ENCODE data around the gene RPL10A.

RPL10A gene

DNA sequence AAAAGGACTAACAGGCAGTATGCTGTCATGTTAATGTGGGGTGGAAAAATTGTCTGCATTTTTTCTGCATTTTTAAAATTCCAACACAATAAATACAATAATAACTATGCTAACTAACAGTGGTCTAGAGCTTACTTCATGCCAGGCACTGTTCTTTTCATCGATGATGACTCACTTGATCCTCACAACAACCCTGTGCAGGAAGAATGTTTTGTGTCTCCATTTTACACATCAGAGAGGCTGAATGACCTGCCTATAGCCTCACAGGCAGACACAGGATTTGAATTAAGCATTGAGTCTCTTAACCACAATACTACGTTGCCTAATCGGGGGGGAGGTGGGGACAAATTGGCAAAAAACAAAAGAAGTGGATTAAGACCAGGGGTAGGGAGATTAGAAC, 42.9 kb upstream of the RPL10A start:
- no peaks in the 10 kb centered on the region for H3K27me3 ChIP-seq (ENCODE audit: control insufficient read depth, low read length)
- H3K9me2 ChIP-seq (replicated peaks; ENCODE audit: control insufficient read depth, low read length): no peaks in the 10 kb centered on the region
- H3K79me2 ChIP-seq (ENCODE audit: control insufficient read depth, low read length): no peaks in the 10 kb centered on the region
- H3K27ac ChIP-seq (ENCODE audit: low read depth, low read length): no peak overlapping the region
- peaks cover 22% of the 10 kb centered on the region for H3K4me1 ChIP-seq (ENCODE audit: control insufficient read depth, low read length)
- peaks cover 30% of the 10 kb centered on the region for H3K36me3 ChIP-seq (ENCODE audit: control insufficient read depth, low read length)
- no peaks in the 10 kb centered on the region; the same call in 1 of the 2 replicates for H3F3A ChIP-seq (ENCODE audit: control insufficient read depth, insufficient read depth)
- H3K4me2 ChIP-seq (ENCODE audit: low read length): peak overlapping the region; percentile 56; the same call in 1 of the 2 replicates
- no peak overlapping the region for H3K4me3 ChIP-seq (ENCODE audit: low read length)
- H4K20me1 ChIP-seq (ENCODE audit: control insufficient read depth, insufficient read depth, low read depth, low read length): no peaks in the 10 kb centered on the region
- peaks cover 19% of the 10 kb centered on the region for H3K9me3 ChIP-seq (ENCODE audit: control insufficient read depth, insufficient read depth, low read length)
- TF ChIP-seq, protein P1, sequence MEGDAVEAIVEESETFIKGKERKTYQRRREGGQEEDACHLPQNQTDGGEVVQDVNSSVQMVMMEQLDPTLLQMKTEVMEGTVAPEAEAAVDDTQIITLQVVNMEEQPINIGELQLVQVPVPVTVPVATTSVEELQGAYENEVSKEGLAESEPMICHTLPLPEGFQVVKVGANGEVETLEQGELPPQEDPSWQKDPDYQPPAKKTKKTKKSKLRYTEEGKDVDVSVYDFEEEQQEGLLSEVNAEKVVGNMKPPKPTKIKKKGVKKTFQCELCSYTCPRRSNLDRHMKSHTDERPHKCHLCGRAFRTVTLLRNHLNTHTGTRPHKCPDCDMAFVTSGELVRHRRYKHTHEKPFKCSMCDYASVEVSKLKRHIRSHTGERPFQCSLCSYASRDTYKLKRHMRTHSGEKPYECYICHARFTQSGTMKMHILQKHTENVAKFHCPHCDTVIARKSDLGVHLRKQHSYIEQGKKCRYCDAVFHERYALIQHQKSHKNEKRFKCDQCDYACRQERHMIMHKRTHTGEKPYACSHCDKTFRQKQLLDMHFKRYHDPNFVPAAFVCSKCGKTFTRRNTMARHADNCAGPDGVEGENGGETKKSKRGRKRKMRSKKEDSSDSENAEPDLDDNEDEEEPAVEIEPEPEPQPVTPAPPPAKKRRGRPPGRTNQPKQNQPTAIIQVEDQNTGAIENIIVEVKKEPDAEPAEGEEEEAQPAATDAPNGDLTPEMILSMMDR (IDR thresholded peaks at IDR 0.05; ENCODE audit: low read depth, low read length, poor library complexity, severe bottlenecking): no peak
- no peak for TF ChIP-seq EZH2phosphoT487 (IDR thresholded peaks at IDR 0.05; ENCODE audit: borderline replicate concordance, low read length)

DNA sequence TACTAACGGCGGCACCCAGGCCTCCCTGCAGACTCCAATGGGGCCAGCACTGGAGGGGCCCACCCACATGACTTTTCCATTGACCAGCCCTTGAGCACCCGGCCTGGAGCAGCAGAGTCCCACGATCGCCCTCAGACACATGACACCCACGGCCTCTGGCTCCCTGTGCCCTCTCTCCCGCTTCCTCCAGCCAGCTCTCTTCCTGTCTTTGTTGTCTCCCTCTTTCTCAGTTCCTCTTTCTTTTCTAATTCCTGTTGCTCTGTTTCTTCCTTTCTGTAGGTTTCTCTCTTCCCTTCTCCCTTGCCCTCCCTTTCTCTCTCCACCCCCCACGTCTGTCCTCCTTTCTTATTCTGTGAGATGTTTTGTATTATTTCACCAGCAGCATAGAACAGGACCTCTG, 42.1 kb upstream of the RPL10A start:
- Histone ChIP-seq H3F3A (ENCODE audit: control insufficient read depth, insufficient read depth) (no peaks in the 10 kb centered on the region; the same call in 1 of the 2 replicates), H3K9me3 (ENCODE audit: control insufficient read depth, insufficient read depth, low read length) (peaks cover 20% of the 10 kb centered on the region), H3K4me1 (ENCODE audit: control insufficient read depth, low read length) (peaks cover 22% of the 10 kb centered on the region), H3K9me2 (replicated peaks; ENCODE audit: control insufficient read depth, low read length) (no peaks in the 10 kb centered on the region), H3K4me3 (ENCODE audit: low read length) (peak overlapping the region; percentile 20), H3K4me2 (ENCODE audit: low read length) (peak overlapping the region; percentile 56), H3K36me3 (ENCODE audit: control insufficient read depth, low read length) (peaks cover 30% of the 10 kb centered on the region), H3K79me2 (ENCODE audit: control insufficient read depth, low read length) (no peaks in the 10 kb centered on the region), H3K27me3 (ENCODE audit: control insufficient read depth, low read length) (no peaks in the 10 kb centered on the region), H4K20me1 (ENCODE audit: control insufficient read depth, insufficient read depth, low read depth, low read length) (no peaks in the 10 kb centered on the region), H3K27ac (ENCODE audit: low read depth, low read length) (peak overlapping the region; percentile 51)
- TF ChIP-seq EZH2phosphoT487 (IDR thresholded peaks at IDR 0.05; ENCODE audit: borderline replicate concordance, low read length): no peak
- TF ChIP-seq, protein P1 (IDR thresholded peaks at IDR 0.05; ENCODE audit: low read depth, low read length, poor library complexity, severe bottlenecking): no peak

DNA sequence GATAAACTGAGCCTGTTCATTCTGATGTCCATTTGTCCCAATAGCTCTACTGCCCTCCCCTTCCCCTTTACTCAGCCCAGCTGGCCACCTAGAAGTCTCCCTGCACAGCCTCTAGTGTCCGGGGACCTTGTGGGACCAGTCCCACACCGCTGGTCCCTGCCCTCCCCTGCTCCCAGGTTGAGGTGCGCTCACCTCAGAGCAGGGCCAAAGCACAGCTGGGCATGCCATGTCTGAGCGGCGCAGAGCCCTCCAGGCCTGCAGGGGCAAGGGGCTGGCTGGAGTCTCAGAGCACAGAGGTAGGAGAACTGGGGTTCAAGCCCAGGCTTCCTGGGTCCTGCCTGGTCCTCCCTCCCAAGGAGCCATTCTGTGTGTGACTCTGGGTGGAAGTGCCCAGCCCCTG, 40.8 kb upstream of the RPL10A start:
- no peak for TF ChIP-seq EZH2phosphoT487 (IDR thresholded peaks at IDR 0.05; ENCODE audit: borderline replicate concordance, low read length)
- TF ChIP-seq, protein P1 (IDR thresholded peaks at IDR 0.05; ENCODE audit: low read depth, low read length, poor library complexity, severe bottlenecking): no peak
- H3K27ac ChIP-seq (ENCODE audit: low read depth, low read length): no peak overlapping the region
- no peak overlapping the region for H3K4me2 ChIP-seq (ENCODE audit: low read length)

More for the DNA sequence above, 40.8 kb upstream of the RPL10A start:
- peaks cover 22% of the 10 kb centered on the region for H3K4me1 ChIP-seq (ENCODE audit: control insufficient read depth, low read length)
- no peaks in the 10 kb centered on the region for H4K20me1 ChIP-seq (ENCODE audit: control insufficient read depth, insufficient read depth, low read depth, low read length)
- H3K36me3 ChIP-seq (ENCODE audit: control insufficient read depth, low read length): peaks cover 30% of the 10 kb centered on the region
- no peak overlapping the region for H3K4me3 ChIP-seq (ENCODE audit: low read length)
- H3K9me2 ChIP-seq (replicated peaks; ENCODE audit: control insufficient read depth, low read length): no peaks in the 10 kb centered on the region
- H3K9me3 ChIP-seq (ENCODE audit: control insufficient read depth, insufficient read depth, low read length): peaks cover 20% of the 10 kb centered on the region
- H3K79me2 ChIP-seq (ENCODE audit: control insufficient read depth, low read length): no peaks in the 10 kb centered on the region
- no peaks in the 10 kb centered on the region for H3K27me3 ChIP-seq (ENCODE audit: control insufficient read depth, low read length)
- H3F3A ChIP-seq (ENCODE audit: control insufficient read depth, insufficient read depth): no peaks in the 10 kb centered on the region; the same call in 1 of the 2 replicates

Measured in DOHH2 (cell line).